ENCODE results near the gene SMAGP.

The SMAGP gene

GRCh38 chr12:51219322-51219721, 50.9 kb downstream of the SMAGP start:
- no peak for DNase-seq (ENCODE audit: low read depth, low spot score)
- no peak overlapping the region for H3K4me3 ChIP-seq (ENCODE audit: low read depth, low read length)
- CTCF ChIA-PET: interaction anchor here (0.6 to 3.9 kb wide), 4 partner anchors 10 to 680 kb away, joined by 3 to 27 read pairs (median 9); no protein-coding TSS in a partner anchor
- POLR2A ChIA-PET: interaction anchor here (1.6 kb wide), 1 partner anchor 21 kb away, joined by 4 read pairs; no protein-coding TSS in a partner anchor
- no peak for TF ChIP-seq CTCF (IDR thresholded peaks at IDR 0.05; ENCODE audit: insufficient read depth, low read length, missing control alignments)

- no peak for TF ChIP-seq CTCF (IDR thresholded peaks at IDR 0.05; ENCODE audit: insufficient read depth, low read length, missing control alignments)
- CTCF ChIA-PET: interaction anchor here (0.6 to 3.9 kb wide), 13 partner anchors 11 to 681 kb away, joined by 3 to 27 read pairs (median 3); no protein-coding TSS in a partner anchor
- H3K4me3 ChIP-seq (ENCODE audit: low read depth, low read length): peak overlapping the region; percentile 77
- DNase-seq (ENCODE audit: low read depth, low spot score): no peak
- POLR2A ChIA-PET: interaction anchor here (0.7 to 1.9 kb wide), 4 partner anchors 12 to 136 kb away, joined by 4 to 15 read pairs (median 8); partner anchors contain the start of genes CSRNP2 and DAZAP2
These were observed 51.5 kb downstream of the SMAGP start for GRCh38 chr12:51218607-51219161.

GRCh38 chr12:51217968-51218606, 52.1 kb downstream of the SMAGP start, which contains the start of gene POU6F1:
POU6F1 (minus strand) TSS chr12:51218062; CDS start chr12:51206836, 11,226 bp downstream.
- no peak for DNase-seq (ENCODE audit: low read depth, low spot score)
- ChIA-PET CTCF (interaction anchor here (0.7 to 3.9 kb wide), 12 partner anchors 12 to 233 kb away, joined by 3 to 27 read pairs (median 3); no protein-coding TSS in a partner anchor), POLR2A (interaction anchor here (0.6 to 1.9 kb wide), 5 partner anchors 13 to 608 kb away, joined by 3 to 15 read pairs (median 4); partner anchors contain the start of genes CSRNP2 and DAZAP2)
- peak within 1 kb of the TSS; percentile 77 for H3K4me3 ChIP-seq (ENCODE audit: low read depth, low read length)
- TF ChIP-seq CTCF (IDR thresholded peaks at IDR 0.05; ENCODE audit: insufficient read depth, low read length, missing control alignments): peak; percentile 68

GRCh38 chr12:51217133-51217967, 52.9 kb downstream of the SMAGP start:
- peak overlapping the region; percentile 77 for H3K4me3 ChIP-seq (ENCODE audit: low read depth, low read length)
- peak; percentile 45 for TF ChIP-seq CTCF (IDR thresholded peaks at IDR 0.05; ENCODE audit: insufficient read depth, low read length, missing control alignments)
- no peak for DNase-seq (ENCODE audit: low read depth, low spot score)
- ChIA-PET POLR2A (interaction anchor here (0.6 to 1.9 kb wide), 5 partner anchors 16 to 608 kb away, joined by 3 to 15 read pairs (median 4); partner anchors contain the start of genes CSRNP2 and DAZAP2), CTCF (interaction anchor here (1.0 to 3.9 kb wide), 9 partner anchors 12 to 134 kb away, joined by 3 to 27 read pairs (median 4); partner anchors contain the start of gene DAZAP2)

- ChIA-PET CTCF (interaction anchor here (1.0 to 3.9 kb wide), 2 partner anchors 22 to 125 kb away, joined by 3 to 27 read pairs; partner anchors contain the start of gene DAZAP2), POLR2A (interaction anchor here (0.6 to 1.9 kb wide), 2 partner anchors 16 to 22 kb away, joined by 3 to 11 read pairs; partner anchors contain the start of gene DAZAP2)
- no peak for TF ChIP-seq CTCF (IDR thresholded peaks at IDR 0.05; ENCODE audit: insufficient read depth, low read length, missing control alignments)
- peak overlapping the region; percentile 77 for H3K4me3 ChIP-seq (ENCODE audit: low read depth, low read length)
- DNase-seq (ENCODE audit: low read depth, low spot score): no peak
These were observed 53.6 kb downstream of the SMAGP start for GRCh38 chr12:51216642-51217041.
